ENCODE measurements around the gene ELAPOR1. TPM values are rescaled to one million over a fixed set of nuclear protein-coding genes. Genes with fewer than 3 reads are reported as not detected.

Gene ELAPOR1, protein sequence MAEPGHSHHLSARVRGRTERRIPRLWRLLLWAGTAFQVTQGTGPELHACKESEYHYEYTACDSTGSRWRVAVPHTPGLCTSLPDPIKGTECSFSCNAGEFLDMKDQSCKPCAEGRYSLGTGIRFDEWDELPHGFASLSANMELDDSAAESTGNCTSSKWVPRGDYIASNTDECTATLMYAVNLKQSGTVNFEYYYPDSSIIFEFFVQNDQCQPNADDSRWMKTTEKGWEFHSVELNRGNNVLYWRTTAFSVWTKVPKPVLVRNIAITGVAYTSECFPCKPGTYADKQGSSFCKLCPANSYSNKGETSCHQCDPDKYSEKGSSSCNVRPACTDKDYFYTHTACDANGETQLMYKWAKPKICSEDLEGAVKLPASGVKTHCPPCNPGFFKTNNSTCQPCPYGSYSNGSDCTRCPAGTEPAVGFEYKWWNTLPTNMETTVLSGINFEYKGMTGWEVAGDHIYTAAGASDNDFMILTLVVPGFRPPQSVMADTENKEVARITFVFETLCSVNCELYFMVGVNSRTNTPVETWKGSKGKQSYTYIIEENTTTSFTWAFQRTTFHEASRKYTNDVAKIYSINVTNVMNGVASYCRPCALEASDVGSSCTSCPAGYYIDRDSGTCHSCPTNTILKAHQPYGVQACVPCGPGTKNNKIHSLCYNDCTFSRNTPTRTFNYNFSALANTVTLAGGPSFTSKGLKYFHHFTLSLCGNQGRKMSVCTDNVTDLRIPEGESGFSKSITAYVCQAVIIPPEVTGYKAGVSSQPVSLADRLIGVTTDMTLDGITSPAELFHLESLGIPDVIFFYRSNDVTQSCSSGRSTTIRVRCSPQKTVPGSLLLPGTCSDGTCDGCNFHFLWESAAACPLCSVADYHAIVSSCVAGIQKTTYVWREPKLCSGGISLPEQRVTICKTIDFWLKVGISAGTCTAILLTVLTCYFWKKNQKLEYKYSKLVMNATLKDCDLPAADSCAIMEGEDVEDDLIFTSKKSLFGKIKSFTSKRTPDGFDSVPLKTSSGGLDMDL
- 0.65 and 0.86 TPM in 2 replicates for total RNA-seq

GRCh38 chr1:109113590-109114341 is at the start of gene ELAPOR1:
ELAPOR1 (plus strand) TSS chr1:109114115; CDS start chr1:109114184, 69 bp downstream.

GRCh38 chr1:109075531-109076490 is 38.1 kb upstream of the ELAPOR1 start, which contains the start of gene TAF13:
TAF13 (minus strand) TSS chr1:109076003; CDS start chr1:109075947, 56 bp downstream.

DNA sequence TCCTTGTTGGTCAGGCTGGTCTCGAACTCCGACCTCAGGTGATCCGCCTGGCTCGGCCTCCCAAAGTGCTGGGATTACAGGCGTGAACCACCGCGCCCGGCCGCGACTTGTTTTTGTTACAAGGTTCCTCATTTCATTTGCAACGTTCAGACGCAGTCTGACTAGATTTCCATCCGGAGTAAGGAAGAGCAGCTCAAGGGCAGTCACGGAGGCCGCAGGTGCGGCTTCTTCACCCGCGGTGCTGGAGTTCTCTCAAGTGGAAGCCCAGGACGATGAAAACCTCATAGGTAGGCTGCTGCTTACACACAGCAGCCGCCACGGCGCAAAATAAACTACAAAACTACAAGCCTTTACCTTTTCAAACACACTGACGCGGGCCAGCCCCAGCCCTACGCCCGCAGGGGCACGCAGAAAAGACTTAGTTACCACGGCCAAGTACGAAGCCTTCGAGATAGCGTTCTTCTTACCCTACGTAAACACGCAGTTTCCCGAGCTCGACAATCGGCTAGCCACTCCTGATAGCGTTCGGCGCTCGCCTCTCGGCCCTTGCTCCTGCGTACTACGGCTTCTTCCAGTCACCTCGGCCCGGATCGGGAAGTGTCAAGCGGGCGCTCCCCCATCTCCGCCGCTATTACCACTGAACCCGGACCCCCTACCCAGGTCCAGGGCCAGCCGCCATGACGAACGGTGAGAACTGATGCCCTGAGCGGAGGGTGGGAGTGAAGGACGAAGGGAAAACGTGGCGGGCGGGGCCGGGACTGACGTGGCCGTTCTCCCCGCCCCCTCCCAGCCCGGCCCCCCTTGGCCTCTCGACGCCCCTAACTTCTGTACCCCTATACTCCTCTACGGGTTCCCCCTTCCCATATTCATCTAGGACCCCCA is 23.5 kb upstream of the ELAPOR1 start, which contains the start of gene TMEM167B:
Gene TMEM167B (plus strand): TSS at position 569 of the 882 bp plus-strand sequence. CDS start 109 bp downstream, at position 678.

Small RNA genes within 50 kb of the gene (small RNA-seq; reads per million reads assigned to genes)
- gene AL356488.2 = not detected

Other genes starting within 250 kb of the ELAPOR1 start
- gene GPSM2, start 237.1 kb upstream of the ELAPOR1 start, total RNA-seq = 8.5 and 13.0 TPM in 2 replicates
- 24.5 and 30.3 TPM in 2 replicates for gene CLCC1, start 150.6 kb upstream of the ELAPOR1 start, total RNA-seq
- 23.8 and 32.9 TPM in 2 replicates for gene WDR47, start 72.0 kb upstream of the ELAPOR1 start, total RNA-seq
- 53.2 and 95.3 TPM in 2 replicates for gene TAF13, start 38.1 kb upstream of the ELAPOR1 start, total RNA-seq
- 15.6 and 17.6 TPM in 2 replicates for gene TMEM167B, start 23.4 kb upstream of the ELAPOR1 start, total RNA-seq
- 183 and 190 TPM in 2 replicates for gene SARS1, start 99.8 kb downstream of the ELAPOR1 start, total RNA-seq
- 0.57 and 0.65 TPM in 2 replicates for gene CELSR2, start 135.4 kb downstream of the ELAPOR1 start, total RNA-seq
- gene PSRC1, start 169.0 kb downstream of the ELAPOR1 start, total RNA-seq = 4.9 and 8.6 TPM in 2 replicates
- not detected in 2 replicates for gene MYBPHL, start 192.9 kb downstream of the ELAPOR1 start, total RNA-seq